HTR-8/SVneo (cell line): ENCODE data around the gene MUC16.
"Not testable (repeated sequence)": the region's sequence is repeated elsewhere in the genome, so short reads cannot be mapped to it uniquely, and the experiment has no call there.

Source experiments
- DNase-seq: peaks from one replicate; pipeline ENCODE4 v3.0.0; 2011; ENCODE audit warnings: low spot score, mixed read lengths; ENCODE audit not compliant: insufficient read length
- FAIRE-seq: peaks from 2 replicates; lab custom pipeline; 2011; peaks lifted over from hg19 to GRCh38; lab: Jason Lieb, UNC

Gene MUC16

DNA sequence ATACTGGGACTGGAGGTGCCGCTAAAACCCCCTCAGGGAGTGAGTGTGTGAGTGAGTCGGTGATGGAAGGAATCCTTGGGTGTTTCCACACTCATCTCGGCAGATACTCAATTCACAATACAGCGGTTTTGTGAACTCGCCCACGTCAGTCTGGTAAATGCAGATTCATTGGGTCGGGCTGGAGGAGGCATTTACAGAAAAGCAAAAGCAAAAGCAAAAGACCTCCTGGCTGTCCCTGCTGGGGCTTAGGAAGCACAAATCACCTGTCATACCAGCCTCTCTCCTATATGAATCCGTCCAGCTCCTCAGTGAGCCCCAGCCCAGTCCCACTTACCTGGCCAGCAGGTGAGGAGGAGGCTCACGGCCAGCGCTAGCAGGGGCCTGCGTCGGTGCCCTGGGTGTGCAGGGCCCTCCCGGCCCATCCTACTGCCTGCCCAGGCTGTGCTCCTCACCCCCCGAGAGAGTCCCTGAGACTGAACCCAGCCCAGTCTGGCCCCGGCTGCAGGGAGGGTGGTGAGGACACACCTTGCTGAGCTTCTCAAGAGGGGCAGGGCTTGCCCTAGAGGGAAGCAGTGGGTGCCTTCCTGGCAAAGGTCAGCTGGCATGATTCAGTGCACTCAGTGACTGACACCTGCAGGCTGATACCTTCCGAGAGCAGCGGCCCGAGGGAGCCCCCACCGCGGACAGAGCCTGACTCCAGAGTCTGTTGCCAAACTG is at the start of gene MUC16:
MUC16 (minus strand) TSS at position 475 of the 717 bp plus-strand sequence.
- FAIRE-seq = no peak

DNA sequence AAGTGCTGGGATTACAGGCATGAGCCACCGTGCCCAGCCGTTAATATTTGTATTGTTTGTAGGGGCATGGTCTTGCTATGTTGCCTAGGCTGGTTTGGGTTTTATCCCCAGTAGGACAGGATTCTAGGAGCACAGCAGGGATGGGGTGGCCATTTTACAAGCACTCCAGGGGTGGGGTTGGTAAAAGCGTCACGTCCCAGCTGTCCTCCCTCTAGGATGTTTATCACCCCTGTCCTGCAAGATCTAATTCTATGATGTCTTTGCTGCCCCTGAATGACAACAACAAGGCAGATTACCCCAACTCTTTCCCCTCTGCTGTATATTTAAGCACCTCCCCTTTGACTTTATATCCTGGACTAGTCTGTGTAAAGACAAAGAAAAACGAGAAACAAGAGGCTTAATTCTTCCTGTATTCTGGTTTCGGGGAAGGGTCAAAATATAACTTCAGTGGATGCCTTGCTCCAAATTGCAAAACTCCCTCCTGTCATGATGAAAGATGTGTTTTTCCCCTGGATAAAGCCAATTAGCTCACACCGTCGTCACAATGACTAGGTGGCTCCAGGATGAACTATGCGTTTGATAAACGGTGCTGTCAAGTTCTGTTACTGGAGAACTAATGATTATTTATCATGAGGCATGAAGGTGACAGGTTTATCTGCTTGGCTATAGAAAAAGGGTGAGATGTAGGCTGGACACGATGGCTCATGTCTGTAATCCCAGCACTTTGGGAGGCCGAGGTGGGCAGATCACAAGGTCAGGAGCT is 48.9 kb upstream of the MUC16 start:
- peak; percentile 46 for DNase-seq
- FAIRE-seq = peak; percentile 26

More for the DNA sequence above, at the start of gene MUC16:
- no peak for DNase-seq

DNA sequence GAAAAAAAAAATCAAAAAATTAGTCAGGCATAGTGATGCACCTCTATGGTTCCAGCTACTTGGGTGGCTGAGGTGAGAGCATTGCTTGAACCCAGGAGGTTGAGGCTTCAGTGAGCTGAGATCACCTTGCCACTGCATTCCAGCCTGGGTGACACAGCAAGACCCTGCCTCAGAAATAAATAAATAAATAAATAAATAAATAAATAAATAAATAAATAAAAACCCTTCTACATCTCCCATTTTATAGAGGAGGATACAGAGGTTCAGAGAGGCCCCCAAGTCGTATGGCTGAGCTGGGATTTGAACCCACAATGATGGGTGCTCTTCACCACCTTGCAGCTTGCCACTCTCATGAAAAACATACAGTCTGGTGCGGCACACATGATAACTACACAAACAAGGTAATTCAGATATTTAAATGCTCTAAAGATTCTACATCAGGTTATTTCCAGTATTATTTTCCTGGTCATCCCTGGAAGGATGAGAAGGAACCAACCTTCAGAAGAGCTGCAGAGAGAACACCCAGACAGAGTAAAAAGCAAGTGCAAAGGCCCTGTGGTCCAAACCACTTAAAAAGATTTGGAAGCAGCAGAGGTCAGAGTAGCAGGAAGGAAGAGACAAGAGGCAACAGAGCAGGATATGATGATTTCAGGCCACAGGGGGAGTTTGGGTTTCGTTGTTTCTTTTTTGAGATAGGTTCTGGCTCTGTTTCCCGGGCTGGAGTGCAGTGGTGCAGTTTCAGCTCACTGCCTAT is 47.5 kb upstream of the MUC16 start:
- no peak for FAIRE-seq

DNA sequence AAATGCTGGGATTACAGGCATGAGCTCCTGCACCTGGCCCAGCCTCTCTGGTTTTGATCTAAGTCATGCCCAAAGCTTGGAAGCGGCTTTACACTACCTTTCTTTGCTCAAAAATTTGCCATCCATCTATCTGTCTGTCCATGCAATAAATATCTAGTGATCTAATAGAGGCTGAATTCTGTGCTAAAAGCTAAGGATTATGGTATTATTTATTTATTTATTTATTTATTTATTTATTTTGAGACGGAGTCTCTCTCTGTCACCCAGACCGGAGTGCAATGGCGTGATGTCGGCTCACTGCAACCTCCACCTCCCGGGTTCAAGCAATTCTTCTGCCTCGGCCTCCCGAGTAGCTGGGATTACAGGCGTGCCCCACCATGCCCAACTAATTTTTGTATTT is 45.9 kb upstream of the MUC16 start:
- not testable (repeated sequence) for DNase-seq, FAIRE-seq

More for the DNA sequence above, 47.5 kb upstream of the MUC16 start:
- DNase-seq = no peak

DNA sequence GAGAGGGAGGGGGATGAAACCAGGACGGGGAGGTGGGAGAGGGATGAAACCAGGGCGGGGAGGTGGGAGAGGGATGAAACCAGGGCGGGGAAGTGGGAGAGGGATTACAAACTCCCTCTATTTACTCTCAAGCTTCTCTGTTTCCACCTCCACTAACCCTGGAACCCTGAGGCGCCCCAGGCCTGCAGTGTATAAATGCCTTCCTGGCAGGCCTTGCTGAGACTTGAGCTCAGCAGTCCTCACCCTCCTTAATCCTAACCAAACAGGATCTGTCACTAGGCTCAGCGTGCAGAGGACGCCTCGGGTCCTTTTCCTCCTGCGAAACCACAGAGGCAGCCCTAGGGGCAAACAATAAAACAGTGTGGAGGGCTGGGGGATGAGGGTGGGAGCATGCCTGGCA is 44.6 kb upstream of the MUC16 start:
- FAIRE-seq (no peak), DNase-seq (no peak)

DNA sequence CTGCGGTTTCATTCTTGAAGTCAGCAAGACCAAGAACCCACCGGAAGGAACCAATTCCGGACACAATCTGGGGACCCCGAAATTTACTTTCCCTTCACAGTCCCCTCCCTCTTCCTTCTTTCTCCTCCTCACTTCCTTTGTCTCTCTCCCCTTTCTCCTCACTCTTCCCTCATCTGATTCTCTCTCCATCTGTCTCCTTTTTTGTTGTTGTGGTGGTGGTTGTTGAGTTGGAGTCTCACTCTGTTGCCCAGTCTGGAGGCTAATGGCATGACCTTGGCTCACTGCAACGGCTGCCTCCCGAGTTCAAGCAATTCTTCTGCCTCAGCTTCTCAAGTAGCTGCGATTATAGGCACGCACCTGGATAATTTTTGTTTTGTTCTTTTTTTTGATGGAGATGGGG is 44.0 kb upstream of the MUC16 start:
- no peak for DNase-seq
- no peak for FAIRE-seq

DNA sequence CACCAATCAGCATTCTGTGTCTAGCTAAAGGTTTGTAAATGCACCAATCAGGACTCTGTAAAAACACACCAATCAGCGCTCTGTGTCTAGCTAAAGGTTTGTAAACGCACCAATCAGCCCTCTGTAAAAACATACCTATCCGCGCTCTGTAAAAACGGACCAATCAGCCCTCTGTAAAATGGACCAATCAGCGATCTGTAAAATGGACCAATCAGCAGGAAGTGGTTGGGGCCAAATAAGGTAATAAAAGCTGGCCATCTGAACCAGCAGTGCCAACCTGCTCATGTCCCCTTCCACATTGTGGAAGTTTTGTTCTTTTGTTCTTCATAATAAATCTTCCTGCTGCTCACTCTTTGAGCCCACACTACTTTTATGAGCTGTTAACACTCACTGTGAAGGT is 43.5 kb upstream of the MUC16 start:
- not testable (repeated sequence) for DNase-seq, FAIRE-seq

DNA sequence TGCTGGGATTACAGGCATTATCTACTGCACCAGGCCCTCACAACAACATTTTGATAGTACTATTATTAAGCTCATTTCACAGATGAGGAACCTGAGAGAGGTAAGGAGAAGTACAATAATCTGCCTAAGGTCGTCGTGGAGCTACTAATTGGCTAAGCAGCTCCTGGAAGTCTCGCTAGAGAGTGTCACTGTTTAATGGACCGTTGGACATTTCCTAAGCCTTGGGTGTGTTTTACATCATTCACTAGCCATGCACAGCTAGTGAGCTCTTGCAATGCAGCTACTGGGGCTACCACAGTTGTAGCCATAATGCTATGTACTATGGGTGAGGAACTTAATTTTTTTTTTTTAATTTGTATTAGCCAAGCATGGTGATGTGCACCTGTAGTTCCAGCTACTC is 42.7 kb upstream of the MUC16 start:
- FAIRE-seq = no peak
- DNase-seq = no peak

DNA sequence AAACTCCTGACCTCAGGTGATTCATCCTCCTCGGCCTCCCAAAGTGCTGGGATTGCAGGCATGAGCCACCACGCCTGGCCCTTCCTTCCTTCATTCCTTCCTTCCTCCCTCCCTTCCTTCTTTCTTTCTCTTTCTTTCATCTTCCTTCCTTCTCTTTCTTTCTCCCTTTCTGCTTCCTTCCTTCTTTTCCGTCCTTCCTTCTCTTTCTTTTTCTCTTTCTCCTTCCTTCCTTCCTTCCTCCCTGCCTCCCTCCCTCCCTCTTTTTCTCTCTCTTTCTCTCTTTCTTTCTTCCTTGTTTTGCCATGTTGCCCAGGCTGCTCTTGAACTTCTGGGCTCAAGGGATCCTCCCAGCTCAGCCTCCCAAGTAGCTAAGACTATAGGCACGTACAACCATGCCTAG is 36.5 kb upstream of the MUC16 start:
- DNase-seq = no peak
- no peak for FAIRE-seq

DNA sequence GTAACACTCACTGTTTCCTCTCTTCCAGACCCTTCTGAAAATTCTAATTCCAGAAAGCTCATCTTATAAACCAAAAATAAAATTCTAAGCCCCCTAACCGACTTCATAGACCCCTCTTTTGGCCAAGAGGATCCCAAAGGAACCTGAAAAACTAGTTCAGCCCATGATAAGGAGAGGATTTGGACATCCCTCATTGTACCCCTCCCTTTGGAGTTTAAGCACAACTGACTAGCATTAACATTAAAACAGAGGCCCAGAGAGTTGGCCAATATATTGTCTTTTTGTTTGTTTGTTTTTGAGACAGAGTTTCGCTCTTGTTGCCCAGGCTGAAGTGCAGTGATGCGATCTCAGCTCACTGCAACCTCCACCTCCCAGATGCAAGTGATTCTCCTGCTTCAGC is 34.2 kb upstream of the MUC16 start:
- FAIRE-seq = no peak
- DNase-seq = no peak

DNA sequence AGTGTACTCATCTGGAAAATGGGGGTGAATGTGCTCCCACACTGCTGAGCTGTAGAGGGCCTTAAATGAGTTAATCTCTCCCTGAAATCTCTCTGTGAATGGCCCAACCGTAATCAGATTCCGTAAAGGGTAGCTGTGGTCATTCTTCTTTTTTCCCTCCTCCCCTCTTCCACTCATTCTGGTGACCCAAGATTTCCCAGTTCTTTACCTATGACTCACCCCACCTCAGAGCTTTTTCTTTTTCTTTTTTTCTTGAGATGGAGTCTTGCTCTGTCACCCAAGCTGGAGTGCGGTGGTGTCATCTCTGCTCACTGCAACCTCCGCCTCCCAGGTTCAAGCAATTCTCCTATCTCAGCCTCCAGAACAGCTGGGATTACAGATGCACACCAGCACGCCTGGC is 33.3 kb upstream of the MUC16 start:
- no peak for FAIRE-seq
- no peak for DNase-seq

DNA sequence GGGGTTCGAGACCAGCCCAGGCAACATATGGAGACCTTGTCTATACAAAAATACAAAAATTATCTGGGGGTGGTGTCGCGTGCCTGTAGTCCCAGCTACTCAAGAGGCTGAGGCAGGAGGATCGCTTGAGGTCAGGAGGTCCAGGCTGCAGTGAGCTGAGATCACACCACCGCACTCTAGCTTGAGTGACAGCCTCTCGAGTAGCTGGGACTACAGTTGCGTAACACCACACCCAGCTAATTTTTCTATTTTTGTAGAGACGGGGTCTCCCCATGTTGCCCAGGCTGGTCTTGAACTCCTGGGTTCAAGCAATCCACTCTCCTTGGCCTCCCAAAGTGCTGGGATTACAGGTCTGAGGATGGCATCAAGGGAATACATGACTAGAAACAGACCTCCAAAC is 30.8 kb upstream of the MUC16 start:
- DNase-seq (no peak), FAIRE-seq (no peak)

DNA sequence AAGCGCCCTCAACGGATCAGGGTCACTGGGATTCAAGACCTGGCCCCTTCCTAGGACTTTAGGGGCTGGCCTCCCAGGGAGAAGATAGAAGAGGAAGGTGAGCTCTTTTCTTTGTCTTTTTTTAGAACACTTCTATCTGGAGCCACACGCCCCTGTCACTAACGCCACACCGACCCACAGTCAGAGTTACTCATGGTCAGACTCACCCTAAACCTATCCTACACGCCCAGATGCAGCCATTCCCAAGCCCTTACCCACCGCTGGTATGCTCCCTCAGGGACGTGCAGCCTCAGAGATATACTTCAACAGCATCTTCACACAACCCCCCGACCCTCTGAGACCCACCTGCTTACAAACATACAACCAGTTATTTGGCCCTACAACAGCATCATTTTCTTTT is 29.9 kb upstream of the MUC16 start:
- DNase-seq (no peak), FAIRE-seq (no peak)

DNA sequence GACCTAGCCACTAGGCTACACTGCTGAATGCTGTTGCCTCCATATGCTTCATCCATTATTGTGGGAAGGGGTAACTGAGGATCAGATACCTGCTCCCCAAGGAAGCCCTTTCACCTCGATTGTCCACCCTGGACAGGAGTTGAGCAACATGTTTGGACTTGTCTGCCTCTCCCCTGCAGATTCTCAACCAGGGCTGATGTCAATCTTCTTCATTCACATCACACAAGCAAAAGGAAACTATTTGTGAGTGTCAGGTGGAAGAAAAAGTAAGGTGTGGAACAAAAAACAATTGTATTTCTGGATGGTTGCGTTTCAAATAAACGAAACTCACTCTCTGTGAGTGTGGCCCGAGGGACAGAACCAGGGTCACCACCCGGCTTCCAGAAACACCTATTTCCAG is 29.5 kb upstream of the MUC16 start:
- no peak for FAIRE-seq

DNA sequence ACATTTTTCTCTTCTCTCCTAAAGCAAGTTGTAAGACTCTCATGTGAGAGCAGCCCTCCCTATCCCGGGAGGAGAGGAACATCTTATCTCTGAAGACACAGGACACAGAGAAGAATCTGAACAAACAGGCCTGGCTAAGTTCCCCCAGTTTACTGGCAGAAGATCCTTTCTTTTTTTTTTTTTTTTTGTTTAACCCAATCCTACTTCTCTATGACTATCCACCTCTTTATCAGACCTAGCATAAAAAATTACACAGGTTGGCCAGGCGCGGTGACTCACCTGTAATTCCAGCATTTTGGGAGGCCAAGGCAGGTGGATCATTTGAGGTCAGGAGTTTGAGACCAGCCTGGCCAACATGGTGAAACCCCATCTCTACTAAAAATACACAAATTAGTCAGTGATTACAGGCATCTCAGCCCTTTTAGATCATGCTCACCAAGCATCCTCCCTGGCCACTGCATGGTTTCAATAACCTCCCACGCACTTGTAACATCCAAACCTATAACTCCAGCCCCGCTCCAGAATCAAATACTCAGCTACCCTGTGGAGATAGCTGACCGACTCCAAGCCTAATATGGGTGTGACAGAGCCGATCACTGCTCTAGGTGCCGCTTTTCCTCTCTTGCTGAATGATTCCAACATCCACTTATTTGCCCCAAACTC is 27.3 kb upstream of the MUC16 start:
- FAIRE-seq (no peak), DNase-seq (no peak)

More for the DNA sequence above, 29.5 kb upstream of the MUC16 start:
- DNase-seq = no peak

DNA sequence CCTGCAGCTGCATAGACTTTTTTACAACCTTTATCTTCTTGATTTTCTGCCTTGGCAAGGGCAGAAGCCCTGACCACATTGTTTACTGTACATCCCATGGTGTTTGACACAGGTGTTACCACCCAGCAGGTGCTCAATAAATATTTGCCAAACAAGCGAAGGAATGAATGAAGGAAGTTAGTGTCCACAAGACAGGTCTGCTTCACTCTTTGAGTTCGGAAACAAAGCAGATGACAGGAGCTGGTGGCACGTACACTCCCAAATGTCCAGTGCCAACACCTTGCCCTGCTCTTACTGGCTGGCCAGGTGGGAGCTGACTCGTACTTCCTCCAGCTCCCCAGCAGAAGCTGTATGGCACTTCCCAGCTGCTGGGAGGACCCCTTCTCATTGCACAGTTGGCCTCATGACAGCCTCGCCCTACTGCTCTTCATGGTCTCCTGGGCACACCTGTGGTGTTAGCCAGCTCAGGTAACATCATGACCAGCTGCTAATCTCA is 22.0 kb upstream of the MUC16 start:
- no peak for FAIRE-seq

DNA sequence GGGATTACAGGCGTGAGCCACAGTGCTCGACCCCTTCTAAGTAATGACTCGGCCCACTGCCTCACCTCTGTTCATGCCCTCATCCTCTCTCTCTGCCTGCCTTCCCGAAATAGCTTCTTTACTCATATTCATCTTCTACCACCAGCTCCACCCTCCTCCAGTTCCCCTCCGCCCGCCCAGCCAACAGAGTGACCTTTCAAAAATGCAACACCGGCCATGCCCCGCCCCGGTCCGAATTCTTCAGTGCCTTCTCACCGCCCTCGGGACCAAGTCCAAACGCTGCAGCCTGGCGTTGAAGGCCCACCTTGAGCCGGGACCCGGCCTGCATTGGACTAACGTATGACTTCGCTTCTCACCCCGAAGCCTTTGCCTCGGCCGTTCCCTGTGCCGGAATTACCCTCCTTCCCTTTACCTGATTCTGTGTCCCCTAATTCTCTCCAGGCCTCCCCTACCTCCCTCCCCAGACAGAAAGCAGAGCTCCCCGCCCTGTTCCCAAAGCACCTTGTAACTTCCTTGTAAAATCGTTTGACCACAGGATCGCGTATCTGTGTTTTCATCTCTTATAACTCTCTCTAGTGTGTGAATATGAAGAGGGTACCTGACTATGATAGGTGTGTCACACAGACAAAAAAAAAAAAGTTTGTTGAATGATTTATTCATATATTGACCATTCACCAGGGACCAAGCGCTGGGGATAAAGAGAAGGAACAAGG is 8.1 kb upstream of the MUC16 start:
- DNase-seq = no peak

More for the DNA sequence above, 22.0 kb upstream of the MUC16 start:
- DNase-seq = no peak

DNA sequence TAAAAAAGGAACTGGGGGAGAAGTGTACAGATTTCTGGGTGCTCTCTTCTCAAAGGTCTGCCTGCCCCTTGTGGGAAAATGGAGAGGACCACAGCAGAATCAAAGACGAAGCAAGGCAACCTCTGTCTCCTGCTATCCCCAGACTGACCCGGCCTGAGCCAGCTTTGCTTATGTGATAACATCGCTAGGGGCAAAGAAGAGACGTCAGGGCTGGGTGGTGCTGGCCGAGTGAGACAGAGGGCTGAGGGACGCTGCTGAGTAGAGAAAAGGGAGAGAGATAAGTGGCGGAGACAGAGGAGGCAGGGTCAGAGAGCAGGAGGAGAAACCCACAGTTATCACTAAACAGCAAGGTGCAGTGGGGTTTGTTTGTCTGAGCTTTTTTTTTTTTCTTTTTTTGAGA is 4.6 kb upstream of the MUC16 start:
- FAIRE-seq = no peak
- DNase-seq = no peak

More for the DNA sequence above, 8.1 kb upstream of the MUC16 start:
- FAIRE-seq = no peak

DNA sequence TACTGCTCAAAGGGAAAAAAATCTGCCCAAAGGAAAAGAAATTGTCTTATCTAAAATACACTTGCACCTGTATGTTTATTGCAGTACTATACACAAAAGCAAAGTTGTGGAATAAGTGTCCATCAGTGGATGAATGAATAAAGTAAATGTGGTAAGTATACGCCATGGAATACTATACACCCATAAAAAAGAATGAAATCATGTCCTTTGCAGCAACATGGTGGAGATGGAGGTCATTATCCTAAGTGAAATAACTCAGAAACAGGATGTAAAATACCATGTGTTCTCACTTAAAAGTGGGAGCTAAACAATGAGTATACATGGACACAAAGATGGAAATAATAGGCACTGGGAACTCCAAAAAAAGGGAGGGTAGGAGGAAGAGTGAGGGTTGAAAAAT is 3.8 kb upstream of the MUC16 start:
- FAIRE-seq (no peak), DNase-seq (no peak)

DNA sequence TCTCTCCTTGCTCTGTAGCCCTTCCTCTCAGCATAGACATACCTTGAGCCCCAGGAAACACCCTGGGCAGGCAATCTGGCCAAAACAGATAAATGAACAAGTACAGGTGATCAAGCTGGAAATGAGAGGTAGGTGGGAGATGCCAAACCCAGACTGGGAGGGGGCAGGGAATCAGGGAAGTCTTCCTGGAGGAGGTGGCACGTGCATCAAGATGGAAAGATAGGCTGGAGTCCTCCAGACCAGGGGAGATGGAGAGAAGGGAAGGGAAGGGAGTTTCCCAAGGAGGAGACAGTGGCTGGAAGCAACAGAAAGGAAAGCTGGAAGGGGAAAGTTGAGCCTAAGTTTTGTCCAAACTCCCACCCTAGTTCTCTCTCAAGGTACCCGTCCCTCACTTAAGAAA is 1.7 kb upstream of the MUC16 start:
- FAIRE-seq (no peak), DNase-seq (no peak)
